ENCODE results near the gene CACNB2. TPM values are rescaled to one million over a fixed set of nuclear protein-coding genes. Genes with fewer than 3 reads are reported as not detected.
A peak's percentile ranks its signal among the peaks of the same experiment; 100 is the strongest.

Gene CACNB2
- total and polyA plus RNA-seq, 8 donors: 4.9 to 11.1 (median 7.3) TPM

DNA sequence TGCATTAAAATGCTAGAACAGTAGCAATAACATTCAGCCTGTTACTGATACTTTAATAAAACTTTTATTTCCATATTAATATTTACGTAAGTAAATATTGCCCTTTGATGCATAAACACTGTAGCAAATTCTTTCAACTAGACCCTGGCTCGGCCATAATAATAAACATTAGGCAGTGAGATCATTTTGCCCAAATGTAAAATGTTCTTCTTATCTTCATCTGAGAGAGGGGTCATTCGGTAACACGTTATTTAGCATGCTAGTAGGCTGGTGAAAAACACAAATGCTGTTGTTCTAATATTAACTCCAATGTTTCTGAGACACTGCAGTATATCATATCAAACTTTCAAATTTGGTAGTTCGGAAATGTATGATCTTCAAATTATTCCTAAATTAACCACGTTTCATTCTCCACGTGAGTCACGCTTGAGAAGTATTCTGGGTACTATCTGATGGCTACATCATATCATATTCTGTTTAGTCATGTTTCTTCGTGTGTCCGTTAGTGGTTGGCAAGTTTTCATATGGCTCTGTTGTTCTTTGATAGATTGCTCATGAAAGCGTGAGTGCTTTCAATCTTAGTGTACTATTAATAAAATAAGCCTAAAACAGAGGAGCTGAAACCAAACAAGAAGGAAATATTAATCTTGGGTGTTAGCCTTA, 365.4 kb downstream of the CACNB2 start:
- no peak for FAIRE-seq
- peaks cover 0 to 7% (median 0%) of the 10 kb centered on the region in 3 donors for H3K4me1 ChIP-seq
- no peak for DNase-seq
- intact Hi-C loops (cut with DNase I): no loop called here
- H3K27ac ChIP-seq: no peak overlapping the region
- 54% methylated on average over 11 of the region's 11 CpGs for WGBS, 2 donors
- ATAC-seq: no peak
- no peak overlapping the region for H3K4me3 ChIP-seq
- no peaks in the 10 kb centered on the region for H3K9me3 ChIP-seq
- TF ChIP-seq, protein P1, sequence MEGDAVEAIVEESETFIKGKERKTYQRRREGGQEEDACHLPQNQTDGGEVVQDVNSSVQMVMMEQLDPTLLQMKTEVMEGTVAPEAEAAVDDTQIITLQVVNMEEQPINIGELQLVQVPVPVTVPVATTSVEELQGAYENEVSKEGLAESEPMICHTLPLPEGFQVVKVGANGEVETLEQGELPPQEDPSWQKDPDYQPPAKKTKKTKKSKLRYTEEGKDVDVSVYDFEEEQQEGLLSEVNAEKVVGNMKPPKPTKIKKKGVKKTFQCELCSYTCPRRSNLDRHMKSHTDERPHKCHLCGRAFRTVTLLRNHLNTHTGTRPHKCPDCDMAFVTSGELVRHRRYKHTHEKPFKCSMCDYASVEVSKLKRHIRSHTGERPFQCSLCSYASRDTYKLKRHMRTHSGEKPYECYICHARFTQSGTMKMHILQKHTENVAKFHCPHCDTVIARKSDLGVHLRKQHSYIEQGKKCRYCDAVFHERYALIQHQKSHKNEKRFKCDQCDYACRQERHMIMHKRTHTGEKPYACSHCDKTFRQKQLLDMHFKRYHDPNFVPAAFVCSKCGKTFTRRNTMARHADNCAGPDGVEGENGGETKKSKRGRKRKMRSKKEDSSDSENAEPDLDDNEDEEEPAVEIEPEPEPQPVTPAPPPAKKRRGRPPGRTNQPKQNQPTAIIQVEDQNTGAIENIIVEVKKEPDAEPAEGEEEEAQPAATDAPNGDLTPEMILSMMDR (IDR thresholded peaks at IDR 0.05): no peak
- no peaks in the 10 kb centered on the region for H3K27me3 ChIP-seq
- no peaks in the 10 kb centered on the region for H3K36me3 ChIP-seq

DNA sequence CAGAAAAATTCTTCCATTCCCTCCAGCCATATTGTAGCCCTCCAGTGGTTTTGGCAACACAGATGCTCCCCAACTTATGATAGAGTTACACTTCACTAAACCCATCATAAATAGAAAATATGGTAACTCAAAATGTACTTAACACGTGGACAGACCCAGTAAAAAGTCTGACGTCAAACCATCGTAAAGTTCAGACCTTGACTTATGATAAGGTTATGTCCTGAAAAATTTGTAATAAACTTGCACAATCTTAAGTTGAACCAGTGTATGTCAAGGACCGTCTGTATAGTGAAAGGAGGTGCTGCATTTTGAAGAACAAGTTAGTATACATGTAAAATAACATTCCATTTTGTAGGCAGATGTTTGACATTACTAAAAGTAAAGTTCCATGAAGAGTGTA, 368.4 kb downstream of the CACNB2 start:
- intact Hi-C loops (cut with DNase I): no loop called here
- no peaks in the 10 kb centered on the region for H3K36me3 ChIP-seq
- no peaks in the 10 kb centered on the region for H3K9me3 ChIP-seq
- no peaks in the 10 kb centered on the region for H3K27me3 ChIP-seq
- ATAC-seq (no peak), FAIRE-seq (no peak), DNase-seq (no peak)
- no peak overlapping the region for H3K4me3 ChIP-seq
- 86 to 90% methylated on average over 4 of the region's 4 CpGs for WGBS, 2 donors
- TF ChIP-seq, protein P1 (IDR thresholded peaks at IDR 0.05): no peak
- H3K27ac ChIP-seq: no peak overlapping the region
- peaks cover 0 to 7% (median 0%) of the 10 kb centered on the region in 3 donors for H3K4me1 ChIP-seq

DNA sequence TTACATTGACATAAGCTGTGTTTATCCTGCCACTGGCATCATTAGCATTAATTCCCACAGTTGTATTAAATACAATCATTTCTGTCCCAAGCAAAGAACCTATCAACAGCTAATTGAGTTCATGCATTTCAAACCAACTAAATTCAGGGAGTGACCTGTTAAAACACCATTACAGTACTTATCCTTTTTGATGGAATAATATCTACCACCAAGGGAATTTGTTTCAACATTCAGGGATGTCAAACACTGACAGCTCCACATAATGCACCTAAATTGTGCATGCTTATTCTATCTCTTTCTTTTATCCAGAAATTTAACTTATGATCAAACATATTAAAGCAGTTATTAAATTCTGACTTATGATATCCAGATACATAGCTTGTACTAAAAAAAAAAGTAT, 374.3 kb downstream of the CACNB2 start:
- no peaks in the 10 kb centered on the region for H3K27me3 ChIP-seq
- ATAC-seq (no peak), DNase-seq (no peak), FAIRE-seq (no peak)
- no peaks in the 10 kb centered on the region for H3K9me3 ChIP-seq
- no peaks in the 10 kb centered on the region for H3K36me3 ChIP-seq
- no peaks in the 10 kb centered on the region for H3K4me1 ChIP-seq
- intact Hi-C loops (cut with DNase I): no loop called here
- no peak overlapping the region for H3K27ac ChIP-seq
- H3K4me3 ChIP-seq: no peak overlapping the region
- TF ChIP-seq, protein P1 (IDR thresholded peaks at IDR 0.05): no peak

DNA sequence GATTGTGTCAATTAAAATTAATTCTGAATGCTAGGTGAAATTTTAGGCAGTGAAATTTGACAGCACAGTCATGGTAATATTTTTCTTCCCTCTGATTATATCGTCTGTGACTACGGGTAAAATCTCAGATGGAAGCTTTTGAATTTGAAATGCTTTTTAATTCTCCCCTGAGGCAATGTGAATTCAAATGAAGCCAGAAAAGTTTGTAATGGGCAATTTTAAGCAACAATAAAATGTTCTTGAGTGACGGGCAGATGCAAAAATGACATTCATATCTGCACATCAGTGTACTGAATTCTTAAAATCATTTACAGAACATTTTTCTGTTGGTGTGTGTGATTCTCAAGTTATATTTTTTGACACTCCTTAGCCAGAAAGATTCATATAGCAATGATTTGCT, 376.6 kb downstream of the CACNB2 start:
- intact Hi-C loops (cut with DNase I): no loop called here
- Histone ChIP-seq H3K4me3 (no peak overlapping the region), H3K36me3 (peaks cover 0 to 6% (median 0%) of the 10 kb centered on the region in 3 donors), H3K4me1 (no peaks in the 10 kb centered on the region), H3K27me3 (no peaks in the 10 kb centered on the region), H3K9me3 (no peaks in the 10 kb centered on the region), H3K27ac (no peak overlapping the region)
- TF ChIP-seq, protein P1 (IDR thresholded peaks at IDR 0.05): no peak
- DNase-seq (no peak), ATAC-seq (no peak), FAIRE-seq (no peak)
- WGBS, 2 donors: 89 to 94% methylated on average over 3 of the region's 3 CpGs

DNA sequence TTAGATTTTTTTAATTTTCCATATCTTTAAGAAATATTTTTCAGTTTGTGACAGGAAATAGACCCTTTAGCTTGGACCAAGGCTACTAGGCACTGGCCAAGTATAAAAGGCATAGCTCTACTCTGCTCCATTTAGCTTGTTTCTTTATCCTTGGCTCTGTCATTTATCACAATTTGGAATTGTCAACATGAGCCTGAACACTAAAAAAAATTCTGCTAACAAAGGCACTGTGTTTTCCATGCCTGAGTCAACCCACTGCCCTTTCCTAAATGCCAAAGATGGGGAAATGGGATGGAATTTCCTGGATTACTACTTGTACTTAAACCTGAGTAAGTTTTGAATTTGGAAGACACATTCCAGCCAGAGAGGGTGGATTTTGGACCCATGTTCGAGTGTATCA, 382.8 kb downstream of the CACNB2 start:
- Histone ChIP-seq H3K36me3 (peaks cover 0 to 6% (median 0%) of the 10 kb centered on the region in 3 donors), H3K4me3 (no peak overlapping the region), H3K27me3 (no peaks in the 10 kb centered on the region), H3K9me3 (no peaks in the 10 kb centered on the region), H3K27ac (peak overlapping the region in 3 of 4 donors; percentile 1 to 11 (median 9)), H3K4me1 (peaks cover 0 to 3% (median 0%) of the 10 kb centered on the region in 3 donors)
- WGBS, 2 donors: 55 to 62% methylated on average over 1 of the region's 1 CpG
- TF ChIP-seq, protein P1 (IDR thresholded peaks at IDR 0.05): no peak
- FAIRE-seq: no peak
- no peak for DNase-seq
- ATAC-seq: peak; percentile 51 to 79 (median 65)
- intact Hi-C loops (cut with DNase I): no loop called here

Data from pancreas (tissue), 10 donors.